HL-60 (cell line): ENCODE data around the gene DPYSL4.

Experiments used
- CTCF ChIP-seq: IDR thresholded peaks from one replicate; pipeline ENCODE4 v1.5.1; 2011; ENCODE audit warnings: low read length, control low read depth, inconsistent platforms; ENCODE audit not compliant: insufficient read depth
- GABPA ChIP-seq: IDR thresholded peaks from 2 replicates; pipeline ENCODE4 v1.6.1; 2012; ENCODE audit warnings: low read depth
- POLR2AphosphoS5 ChIP-seq: IDR thresholded peaks from 2 replicates; pipeline ENCODE4 v1.6.1; 2012; ENCODE audit warnings: low read depth
- REST ChIP-seq: IDR thresholded peaks from 2 replicates; pipeline ENCODE4 v1.6.1; 2012; ENCODE audit warnings: low read depth; ENCODE audit not compliant: insufficient replicate concordance

- no peak for TF ChIP-seq CTCF
- no peak for TF ChIP-seq POLR2AphosphoS5
- no peak for TF ChIP-seq GABPA
- TF ChIP-seq REST = no peak
Measured at GRCh38 chr10:132184816-132185593, 1.7 kb upstream of the DPYSL4 start.
